ENCODE measurements around the gene ITLN1.

- TF ChIP-seq CTCF (IDR thresholded peaks at IDR 0.05) (no peak), ZFX (IDR thresholded peaks at IDR 0.05; ENCODE audit: borderline replicate concordance) (no peak)
Measured at GRCh38 chr1:160865337-160865736, 19.6 kb downstream of the ITLN1 start.
